Measurements from ENCODE around the gene CECR2.

The CECR2 gene

GRCh38 chr22:17451316-17451715 is 82.1 kb downstream of the CECR2 start:
- Histone ChIP-seq H3K27ac (ENCODE audit: low read depth, low read length, poor library complexity, severe bottlenecking) (no peak overlapping the region), H3K4me2 (ENCODE audit: low read length) (no peak overlapping the region), H3K9me3 (ENCODE audit: low read length) (0 out of 2 replicates have a peak, but pooled peaks cover 2% of the 10 kb centered on the region), H3K4me1 (ENCODE audit: insufficient read depth, low read length, severe bottlenecking) (no peaks in the 10 kb centered on the region), H4K20me1 (ENCODE audit: insufficient read depth, low read length) (no peaks in the 10 kb centered on the region), H3K9ac (ENCODE audit: low read length) (no peak overlapping the region), H3K36me3 (ENCODE audit: insufficient read depth, low read length) (no peaks in the 10 kb centered on the region), H3K4me3 (ENCODE audit: low read depth, low read length, poor library complexity, severe bottlenecking) (no peak overlapping the region), H3K9me2 (ENCODE audit: low read depth, low read length) (no peaks in the 10 kb centered on the region), H3K27me3 (ENCODE audit: insufficient read depth, low read length) (0 out of 2 replicates have a peak, but pooled peaks cover 4% of the 10 kb centered on the region), H3K79me2 (ENCODE audit: insufficient read depth, low read length) (no peaks in the 10 kb centered on the region), H2AFZ (ENCODE audit: low read length) (no peak overlapping the region), H3F3A (ENCODE audit: insufficient read depth, low read length) (no peaks in the 10 kb centered on the region)
- no peak for TF ChIP-seq CTCF (IDR thresholded peaks at IDR 0.05; ENCODE audit: low read length)
- TF ChIP-seq EZH2 (IDR thresholded peaks at IDR 0.05; ENCODE audit: borderline replicate concordance, low read length), result no peak

GRCh38 chr22:17460895-17461294 is 91.6 kb downstream of the CECR2 start:
- Histone ChIP-seq H3K4me2 (ENCODE audit: low read length) (no peak overlapping the region), H3K9me2 (ENCODE audit: low read depth, low read length) (no peaks in the 10 kb centered on the region), H3K79me2 (ENCODE audit: insufficient read depth, low read length) (no peaks in the 10 kb centered on the region), H3K9me3 (ENCODE audit: low read length) (no peaks in the 10 kb centered on the region), H4K20me1 (ENCODE audit: insufficient read depth, low read length) (no peaks in the 10 kb centered on the region), H3K36me3 (ENCODE audit: insufficient read depth, low read length) (no peaks in the 10 kb centered on the region), H3F3A (ENCODE audit: insufficient read depth, low read length) (no peaks in the 10 kb centered on the region), H3K4me1 (ENCODE audit: insufficient read depth, low read length, severe bottlenecking) (no peaks in the 10 kb centered on the region), H2AFZ (ENCODE audit: low read length) (no peak overlapping the region), H3K4me3 (ENCODE audit: low read depth, low read length, poor library complexity, severe bottlenecking) (no peak overlapping the region), H3K9ac (ENCODE audit: low read length) (no peak overlapping the region), H3K27me3 (ENCODE audit: insufficient read depth, low read length) (no peaks in the 10 kb centered on the region), H3K27ac (ENCODE audit: low read depth, low read length, poor library complexity, severe bottlenecking) (no peak overlapping the region)
- TF ChIP-seq EZH2 (IDR thresholded peaks at IDR 0.05; ENCODE audit: borderline replicate concordance, low read length) (no peak), CTCF (IDR thresholded peaks at IDR 0.05; ENCODE audit: low read length) (no peak)

- Histone ChIP-seq H3F3A (ENCODE audit: insufficient read depth, low read length) (no peaks in the 10 kb centered on the region), H3K4me1 (ENCODE audit: insufficient read depth, low read length, severe bottlenecking) (no peaks in the 10 kb centered on the region), H3K79me2 (ENCODE audit: insufficient read depth, low read length) (no peaks in the 10 kb centered on the region), H4K20me1 (ENCODE audit: insufficient read depth, low read length) (no peaks in the 10 kb centered on the region), H3K36me3 (ENCODE audit: insufficient read depth, low read length) (no peaks in the 10 kb centered on the region), H3K9me2 (ENCODE audit: low read depth, low read length) (no peaks in the 10 kb centered on the region), H2AFZ (ENCODE audit: low read length) (no peak overlapping the region), H3K9me3 (ENCODE audit: low read length) (no peaks in the 10 kb centered on the region), H3K4me3 (ENCODE audit: low read depth, low read length, poor library complexity, severe bottlenecking) (no peak overlapping the region), H3K9ac (ENCODE audit: low read length) (no peak overlapping the region), H3K27me3 (ENCODE audit: insufficient read depth, low read length) (no peaks in the 10 kb centered on the region), H3K4me2 (ENCODE audit: low read length) (no peak overlapping the region), H3K27ac (ENCODE audit: low read depth, low read length, poor library complexity, severe bottlenecking) (no peak overlapping the region)
- no peak for TF ChIP-seq EZH2 (IDR thresholded peaks at IDR 0.05; ENCODE audit: borderline replicate concordance, low read length)
- no peak for TF ChIP-seq CTCF (IDR thresholded peaks at IDR 0.05; ENCODE audit: low read length)
Observed at GRCh38 chr22:17470880-17471500, 101.7 kb downstream of the CECR2 start.
